ENCODE measurements around the gene RNF14. TPM values are rescaled to one million over a fixed set of nuclear protein-coding genes. Genes with fewer than 3 reads are reported as not detected.

Gene RNF14
- total and polyA plus RNA-seq, 9 of the 15 experiments (the other 6 are each of a cell fraction or from before 2014, with no cell fraction given) = 36.3 to 140 (median 75.1) TPM

DNA sequence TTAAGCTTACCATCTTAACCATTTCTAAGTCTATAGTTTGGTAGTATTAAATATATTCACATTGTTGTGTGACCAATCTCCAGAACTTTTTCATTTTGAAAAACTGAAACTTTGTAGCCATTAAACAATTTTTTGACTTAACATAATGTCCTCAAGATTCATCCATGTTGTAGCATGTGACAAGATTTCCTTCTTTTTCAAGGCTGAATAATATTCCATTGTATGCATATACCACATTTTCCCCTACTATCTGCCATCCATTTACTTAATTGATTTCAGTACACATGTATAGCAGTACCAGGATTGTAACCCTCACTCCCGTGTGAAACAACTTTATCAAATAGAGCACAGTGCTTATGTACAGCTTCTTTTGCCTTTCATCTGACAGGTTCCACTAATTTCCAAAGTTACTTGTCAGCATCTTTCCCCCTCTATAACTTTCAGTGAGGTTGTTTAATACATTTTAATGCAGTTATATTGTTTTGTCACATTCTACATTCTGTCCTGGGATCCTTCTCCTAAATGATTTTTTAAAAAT, 51.3 kb downstream of the RNF14 start:
- no peaks in the 10 kb centered on the region for H3K79me2 ChIP-seq (ENCODE audit: control insufficient read depth, insufficient read depth, low read length)
- DNase-seq (ENCODE audit: extremely low read depth in 1 of 4, low spot score in 3 of 4) = no peak
- no peaks in the 10 kb centered on the region for H3K36me3 ChIP-seq (ENCODE audit: control insufficient read depth, insufficient read depth, low read length)
- no peak overlapping the region for H2AFZ ChIP-seq (ENCODE audit: low read depth, low read length)
- intact Hi-C loops (cut with micrococcal nuclease) (no loop called here), in situ Hi-C loops (cut with MboI) (no loop called here)
- FAIRE-seq = no peak
- no peak overlapping the region for H3K4me3 ChIP-seq
- H3K4me1 ChIP-seq (replicated peaks in 1 of 2; ENCODE audit: control insufficient read depth in 2 of 2, insufficient read depth in 2 of 2, low read length in 2 of 2) = peaks cover 4 to 11% of the 10 kb centered on the region in 2 experiments
- no peak overlapping the region for H3K27ac ChIP-seq (ENCODE audit: extremely low read depth, low read depth, low read length)
- H3K9ac ChIP-seq (ENCODE audit: insufficient read depth in 1 of 2, low read depth in 2 of 2, low read length in 2 of 2) = no peak overlapping the region
- CTCF ChIA-PET (ENCODE audit: low intra/inter-chr PET ratio) = interaction anchor here (0.6 kb wide), 1 partner anchor 1831 kb away, joined by 4 read pairs; no protein-coding TSS in a partner anchor
- ATAC-seq = no peak
- no peaks in the 10 kb centered on the region for H4K20me1 ChIP-seq (replicated peaks; ENCODE audit: control insufficient read depth, insufficient read depth, low read length)
- no peaks in the 10 kb centered on the region for H3K27me3 ChIP-seq (ENCODE audit: control insufficient read depth in 2 of 2, insufficient read depth in 2 of 2, low read length in 2 of 2)
- BruUV-seq (replicated peaks) = no TSS peak
- peaks cover 3% of the 10 kb centered on the region; the same call in 1 of the 2 replicates for H3K9me3 ChIP-seq (replicated peaks; ENCODE audit: control insufficient read depth, insufficient read depth, low read depth, low read length)
- H3K4me2 ChIP-seq (ENCODE audit: insufficient read depth, low read length) = no peak overlapping the region
- POLR2A ChIA-PET = interaction anchor here (0.6 kb wide), 1 partner anchor 328 kb away, joined by 5 read pairs; no protein-coding TSS in a partner anchor
- no peaks in the 10 kb centered on the region for H3K9me1 ChIP-seq (ENCODE audit: control insufficient read depth, insufficient read depth, low read length)
- WGBS (ENCODE audit: insufficient coverage, low coverage, missing lambda C conversion rate) = 14% methylated on average over 1 of the region's 1 CpG
- TF ChIP-seq ZNF695 (CRISPR knock-in tag; IDR thresholded peaks at IDR 0.05) (no peak), PHF8 (IDR thresholded peaks at IDR 0.05; ENCODE audit: borderline replicate concordance, low read length) (no peak), MYNN (IDR thresholded peaks at IDR 0.05) (no peak), MYNN (CRISPR knock-in tag; IDR thresholded peaks at IDR 0.05) (no peak), E2F1 (CRISPR knock-in tag; IDR thresholded peaks at IDR 0.05) (no peak), ZNF699 (CRISPR knock-in tag; IDR thresholded peaks at IDR 0.05; ENCODE audit: insufficient replicate concordance) (no peak), BCOR (IDR thresholded peaks at IDR 0.05) (0 out of 2 replicates have a peak, but pooled peaks have one; percentile 16), ZNF146 (CRISPR knock-in tag; IDR thresholded peaks at IDR 0.05; ENCODE audit: unreplicated experiment) (peak; percentile 82), RBM25 (IDR thresholded peaks at IDR 0.05; ENCODE audit: low read depth, low read length, severe bottlenecking) (peak; percentile 52), ZNF140 (CRISPR knock-in tag; IDR thresholded peaks at IDR 0.05) (no peak), MEF2D (tag; conservative IDR thresholded peaks at IDR 0.05; ENCODE audit: low read depth) (no peak), PHF21A (IDR thresholded peaks at IDR 0.05; ENCODE audit: borderline replicate concordance, low read depth) (no peak), ZNF551 (CRISPR knock-in tag; IDR thresholded peaks at IDR 0.05) (no peak), ZNF655 (CRISPR knock-in tag; IDR thresholded peaks at IDR 0.05) (no peak), PML (IDR thresholded peaks at IDR 0.05; ENCODE audit: low read length) (no peak), ELF2 (CRISPR knock-in tag; IDR thresholded peaks at IDR 0.05) (no peak), ZBED1 (IDR thresholded peaks at IDR 0.05) (no peak)
- TF ChIP-seq, protein P1, sequence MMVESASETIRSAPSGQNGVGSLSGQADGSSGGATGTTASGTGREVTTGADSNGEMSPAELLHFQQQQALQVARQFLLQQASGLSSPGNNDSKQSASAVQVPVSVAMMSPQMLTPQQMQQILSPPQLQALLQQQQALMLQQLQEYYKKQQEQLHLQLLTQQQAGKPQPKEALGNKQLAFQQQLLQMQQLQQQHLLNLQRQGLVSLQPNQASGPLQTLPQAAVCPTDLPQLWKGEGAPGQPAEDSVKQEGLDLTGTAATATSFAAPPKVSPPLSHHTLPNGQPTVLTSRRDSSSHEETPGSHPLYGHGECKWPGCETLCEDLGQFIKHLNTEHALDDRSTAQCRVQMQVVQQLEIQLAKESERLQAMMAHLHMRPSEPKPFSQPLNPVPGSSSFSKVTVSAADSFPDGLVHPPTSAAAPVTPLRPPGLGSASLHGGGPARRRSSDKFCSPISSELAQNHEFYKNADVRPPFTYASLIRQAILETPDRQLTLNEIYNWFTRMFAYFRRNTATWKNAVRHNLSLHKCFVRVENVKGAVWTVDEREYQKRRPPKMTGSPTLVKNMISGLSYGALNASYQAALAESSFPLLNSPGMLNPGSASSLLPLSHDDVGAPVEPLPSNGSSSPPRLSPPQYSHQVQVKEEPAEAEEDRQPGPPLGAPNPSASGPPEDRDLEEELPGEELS (CRISPR knock-in tag; IDR thresholded peaks at IDR 0.05; ENCODE audit: borderline replicate concordance) = no peak
- TF ChIP-seq, protein P2, sequence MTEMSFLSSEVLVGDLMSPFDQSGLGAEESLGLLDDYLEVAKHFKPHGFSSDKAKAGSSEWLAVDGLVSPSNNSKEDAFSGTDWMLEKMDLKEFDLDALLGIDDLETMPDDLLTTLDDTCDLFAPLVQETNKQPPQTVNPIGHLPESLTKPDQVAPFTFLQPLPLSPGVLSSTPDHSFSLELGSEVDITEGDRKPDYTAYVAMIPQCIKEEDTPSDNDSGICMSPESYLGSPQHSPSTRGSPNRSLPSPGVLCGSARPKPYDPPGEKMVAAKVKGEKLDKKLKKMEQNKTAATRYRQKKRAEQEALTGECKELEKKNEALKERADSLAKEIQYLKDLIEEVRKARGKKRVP (CRISPR knock-in tag; IDR thresholded peaks at IDR 0.05) = no peak

All from K562 (cell line).